ENCODE results near the gene EGFLAM.

DNA sequence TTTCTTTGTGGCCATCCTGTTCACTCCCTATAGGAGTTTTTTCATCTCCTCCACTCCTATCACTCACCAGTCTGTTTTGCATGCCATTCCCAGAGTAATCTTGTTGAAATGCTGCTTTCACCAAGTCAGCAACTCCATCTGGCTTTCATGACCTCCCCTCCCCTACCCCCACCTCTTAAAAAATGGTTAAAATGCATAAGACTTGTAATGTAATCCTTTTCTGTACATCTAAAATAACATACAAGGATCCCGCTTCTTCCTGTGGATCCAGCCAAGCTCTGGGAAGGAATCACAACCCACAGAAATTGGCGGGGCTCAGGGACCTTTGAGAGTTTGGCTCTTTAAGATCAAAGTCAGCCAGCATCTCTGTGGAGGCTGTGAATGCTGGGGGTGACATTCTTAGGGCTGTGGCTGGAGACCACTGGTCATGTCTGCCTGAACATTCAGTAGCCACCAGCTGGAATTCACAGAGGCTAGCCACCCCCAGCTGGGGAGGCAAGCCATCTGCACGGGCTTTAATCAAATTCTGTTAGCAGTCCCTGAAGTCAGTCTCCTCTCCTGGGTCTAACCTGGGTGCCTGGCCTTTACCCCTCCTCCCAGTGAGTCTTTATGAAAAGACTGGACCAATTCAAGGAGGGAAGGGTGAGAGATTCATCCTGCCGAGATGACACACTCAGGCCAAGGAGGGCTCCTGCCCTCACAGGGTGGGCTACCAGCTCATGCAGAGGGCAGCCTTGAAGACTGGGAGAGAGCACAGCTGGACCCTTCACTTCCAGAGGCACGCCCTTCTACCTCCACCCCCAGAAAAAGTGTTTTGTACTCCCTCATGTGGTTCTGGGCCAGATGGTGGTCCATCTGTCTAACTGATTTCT, 165.2 kb downstream of the EGFLAM start:
- no peak for TF ChIP-seq EZH2 (IDR thresholded peaks at IDR 0.05)
- no peak for TF ChIP-seq POLR2AphosphoS5 (IDR thresholded peaks at IDR 0.05; ENCODE audit: borderline replicate concordance, low read depth, low read length)

Data from SK-N-MC (cell line).